Jurkat, Clone E6-1 (cell line): ENCODE data around the gene CFD.

Experiments
- DNase-seq: peaks from one replicate; pipeline ENCODE4 v3.0.0-alpha.2; 2011; ENCODE audit warnings: low read depth, low spot score
- H3K4me3 ChIP-seq: 2 replicates; pipeline ENCODE4 v1.5.1; 2011; ENCODE audit warnings: mild to moderate bottlenecking, low read length, control low read depth, moderate library complexity

CFD gene

DNA sequence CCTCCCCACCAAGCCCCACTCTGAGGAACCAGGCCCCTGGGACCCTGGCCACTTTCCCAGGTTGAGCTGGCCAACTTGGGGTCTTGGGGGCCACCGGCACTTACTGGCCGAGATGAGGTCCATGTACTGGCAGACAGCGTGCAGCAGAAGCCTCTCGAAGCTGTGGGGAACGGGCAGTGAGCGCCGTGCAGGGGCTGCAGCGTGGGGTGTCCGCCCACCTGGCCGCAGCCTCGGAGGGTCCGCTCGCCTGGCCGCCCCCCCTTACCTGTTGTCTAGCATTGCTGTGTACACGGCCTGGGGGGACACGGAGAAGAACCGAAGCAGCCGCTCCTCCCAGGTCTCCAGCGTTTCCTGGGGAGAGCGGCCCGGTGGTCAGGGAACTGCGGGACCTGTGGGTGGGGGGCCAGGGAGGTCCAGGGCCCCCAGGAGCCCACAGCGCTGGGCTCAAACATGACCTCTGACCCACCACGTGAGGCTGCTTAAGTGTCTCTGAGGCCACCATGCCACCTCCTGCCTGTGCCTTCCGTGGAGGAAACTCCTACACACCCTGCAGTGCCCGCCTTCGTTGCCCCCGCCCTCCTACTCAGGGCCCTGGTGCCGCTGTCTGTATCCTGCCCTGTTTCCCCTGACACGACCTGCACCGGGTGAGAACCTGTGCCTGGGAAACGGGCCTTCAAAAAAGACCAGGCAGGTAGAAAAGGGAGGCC lies 40.0 kb downstream of the CFD start:
- no peak for DNase-seq
- H3K4me3 ChIP-seq, result no peak overlapping the region

DNA sequence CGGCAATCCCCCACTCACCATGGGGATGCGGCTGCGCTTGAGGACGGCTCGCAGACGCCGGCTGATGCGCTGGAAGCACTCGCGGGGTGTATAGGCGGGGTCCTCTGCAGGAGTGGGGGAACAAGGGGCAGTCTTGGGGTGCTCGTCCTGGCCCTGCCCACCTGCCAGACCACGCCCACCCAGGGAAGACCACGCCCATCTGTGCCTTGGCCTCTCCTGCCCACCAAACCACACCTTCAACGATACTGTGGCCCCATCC lies 40.5 kb downstream of the CFD start:
- H3K4me3 ChIP-seq, result no peak overlapping the region
- no peak for DNase-seq

DNA sequence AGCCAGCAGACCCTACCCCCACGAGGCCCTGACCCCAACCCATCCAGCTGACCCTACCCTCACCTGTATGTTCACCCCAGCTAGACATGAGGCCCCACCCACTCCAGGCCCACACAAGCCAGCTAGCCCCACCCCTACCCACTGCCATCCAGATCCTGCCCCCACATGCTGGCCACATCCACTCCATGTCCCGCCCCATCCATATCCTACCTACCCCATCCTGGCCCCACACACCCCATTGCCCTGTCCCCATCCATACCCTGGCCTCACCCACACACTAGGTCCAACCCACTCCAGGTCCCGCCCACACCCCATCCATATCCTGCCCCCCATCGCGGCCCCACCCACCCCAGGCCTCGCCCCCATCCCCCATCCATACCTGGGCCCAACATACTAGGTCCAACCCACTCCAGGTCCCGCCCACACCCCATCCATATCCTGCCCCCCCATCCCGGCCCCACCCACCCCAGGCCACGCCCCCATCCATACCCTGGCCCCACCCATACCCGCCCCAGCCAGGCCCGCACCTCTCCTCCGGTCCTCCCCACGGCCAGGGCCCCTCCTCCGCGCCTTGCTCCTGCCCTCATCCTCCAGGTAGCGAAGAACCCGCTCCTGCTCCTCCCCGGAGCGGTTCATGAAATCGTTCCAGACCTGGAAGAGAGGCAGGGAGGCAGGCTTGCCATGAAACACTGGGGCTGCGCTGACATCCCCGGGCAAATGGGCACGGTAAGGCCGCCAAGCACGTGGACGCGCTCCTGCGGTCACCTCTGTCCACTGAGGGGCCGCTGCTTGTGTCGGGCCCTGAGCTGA lies 41.0 kb downstream of the CFD start:
- DNase-seq, result no peak
- no peak overlapping the region for H3K4me3 ChIP-seq

DNA sequence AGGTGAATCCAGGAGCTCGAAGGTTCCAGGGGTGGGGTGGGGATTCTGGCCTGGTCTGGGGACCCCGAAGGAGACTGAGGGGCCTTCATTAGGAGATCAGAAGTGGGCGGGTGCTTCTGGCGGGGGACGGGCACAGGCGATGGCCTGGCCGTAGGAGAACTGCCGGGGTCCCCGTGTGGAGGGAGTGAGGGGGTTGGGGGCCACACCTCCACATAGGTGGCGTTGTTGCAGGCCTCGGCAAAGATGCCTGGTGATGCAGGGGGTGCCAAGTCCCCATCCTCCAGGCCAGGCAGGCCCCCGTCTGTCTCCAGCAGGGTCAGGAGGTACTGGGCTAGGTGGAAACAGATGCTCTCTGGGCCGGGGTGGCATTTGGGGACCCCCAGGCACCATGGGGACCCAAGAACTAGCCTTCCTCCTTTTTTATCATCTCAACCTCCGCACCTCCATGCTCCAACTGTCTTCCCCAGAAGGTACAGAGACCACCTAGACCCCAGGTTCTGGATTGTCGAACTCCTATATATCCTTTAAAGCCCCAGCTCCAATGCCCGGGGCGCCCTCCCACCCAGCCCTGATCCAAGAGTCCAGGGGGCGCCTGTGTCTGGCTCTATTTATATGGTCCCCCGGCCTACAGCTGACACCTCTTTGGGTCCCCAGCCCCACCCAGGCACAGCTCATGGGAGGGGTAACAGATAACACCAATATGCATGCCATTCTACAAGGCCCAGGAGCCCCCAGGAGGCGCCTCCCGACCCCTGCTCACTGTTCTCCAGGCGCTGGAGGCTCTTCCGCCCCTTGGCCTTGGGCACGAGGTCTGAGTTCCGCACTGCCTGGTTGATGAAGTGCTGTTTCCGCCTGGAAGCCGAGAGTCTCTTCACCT lies 42.0 kb downstream of the CFD start:
- no peak for DNase-seq
- H3K4me3 ChIP-seq, result no peak overlapping the region

DNA sequence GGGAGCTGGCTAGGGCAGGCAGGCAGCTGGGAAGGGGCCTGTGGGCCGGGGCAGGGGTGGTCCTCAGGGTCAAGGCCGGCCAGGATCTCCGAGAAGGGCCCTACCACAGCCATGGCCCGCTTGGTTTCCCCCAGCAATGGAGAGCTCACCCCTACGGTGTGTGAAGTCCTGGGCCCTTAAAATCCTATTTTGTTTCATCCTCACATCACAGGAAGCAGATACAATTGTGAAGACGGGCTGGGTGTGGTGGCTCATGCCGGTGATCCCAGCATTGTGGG lies 42.6 kb downstream of the CFD start:
- H3K4me3 ChIP-seq, result no peak overlapping the region
- DNase-seq, result no peak

DNA sequence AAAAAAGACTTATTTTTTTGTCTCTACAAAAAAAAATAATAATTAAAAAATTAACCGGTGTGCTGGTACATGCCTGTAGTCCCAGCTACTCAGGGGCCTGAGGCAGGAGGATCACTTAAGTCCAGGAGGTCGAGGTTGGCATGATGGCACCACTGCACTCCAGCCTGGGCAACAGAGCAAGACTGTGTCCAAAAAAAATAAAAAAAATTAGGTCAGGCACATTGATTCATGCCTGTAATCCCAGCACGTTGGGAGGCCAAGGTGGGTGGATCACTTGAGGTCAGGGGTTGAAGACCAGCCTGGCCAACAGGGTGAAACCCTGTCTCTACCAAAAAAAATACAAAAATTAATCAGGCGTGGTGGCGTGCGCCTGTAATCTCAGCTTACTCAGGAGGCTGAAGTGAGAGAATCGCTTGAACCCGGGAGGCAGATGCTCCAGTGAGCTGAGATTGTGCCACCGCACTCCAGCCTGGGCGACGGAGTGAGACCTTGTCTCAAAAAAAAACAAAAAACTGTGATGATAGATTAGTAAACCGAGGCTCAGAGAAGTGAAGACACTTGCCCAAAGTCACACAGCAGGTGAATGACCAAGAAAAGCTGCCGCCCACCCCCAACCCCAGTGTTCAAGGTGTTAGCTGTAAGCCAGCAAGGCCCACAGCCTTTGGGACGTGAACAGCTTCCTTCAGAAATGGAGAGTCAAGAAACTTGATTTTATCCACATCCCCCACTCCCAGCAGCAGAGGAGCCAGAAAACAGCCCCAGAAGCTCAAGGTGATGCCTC lies 43.2 kb downstream of the CFD start:
- no peak for DNase-seq

DNA sequence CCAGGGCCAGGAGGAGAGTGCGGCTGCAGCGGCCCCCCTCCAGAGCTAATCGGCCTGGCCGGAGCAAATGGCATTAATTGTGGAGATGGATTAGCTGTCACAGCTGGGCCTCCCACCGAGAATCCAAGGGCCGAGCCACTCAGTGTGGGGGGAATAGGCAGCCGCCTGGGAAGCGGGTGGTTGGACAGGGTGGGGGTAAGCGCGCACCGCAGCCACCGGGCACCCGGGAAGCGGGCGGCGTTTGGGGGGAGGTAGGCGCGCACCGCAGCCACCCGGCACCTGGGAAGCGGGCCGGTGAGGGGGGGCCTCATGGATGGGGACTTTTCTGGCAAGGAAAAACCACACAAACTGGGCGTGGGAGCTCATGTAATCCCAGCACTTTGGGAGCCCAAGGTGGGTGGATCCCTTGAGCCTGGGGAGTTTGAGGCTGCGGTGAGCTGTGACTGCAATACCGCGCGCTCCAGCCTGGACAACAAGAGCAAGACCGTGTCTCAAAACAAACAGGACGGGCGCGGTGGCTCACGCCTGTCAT lies 43.9 kb downstream of the CFD start:
- no peak overlapping the region for H3K4me3 ChIP-seq
- no peak for DNase-seq

More for the DNA sequence above, 43.2 kb downstream of the CFD start:
- H3K4me3 ChIP-seq, result no peak overlapping the region

DNA sequence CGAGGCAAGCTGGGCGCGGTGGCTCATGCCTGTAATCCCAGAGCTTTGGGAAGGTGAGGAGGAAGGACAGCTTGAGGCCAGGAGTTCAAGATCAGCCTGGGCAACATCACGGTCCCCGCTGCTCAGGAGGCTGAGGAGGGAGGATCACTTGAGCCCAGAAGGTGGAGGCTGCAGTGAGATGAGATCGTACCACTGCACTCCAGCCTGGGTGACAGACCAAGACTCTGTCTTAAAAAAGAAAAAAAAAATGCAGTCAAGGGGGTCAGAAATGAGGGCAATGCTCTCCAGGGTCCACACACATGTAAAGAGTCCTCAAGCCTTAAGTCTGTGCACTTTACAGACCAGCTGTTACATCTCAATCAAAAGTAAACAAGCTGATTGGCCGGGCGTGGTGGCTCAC lies 45.1 kb downstream of the CFD start:
- H3K4me3 ChIP-seq, result no peak overlapping the region
- no peak for DNase-seq

DNA sequence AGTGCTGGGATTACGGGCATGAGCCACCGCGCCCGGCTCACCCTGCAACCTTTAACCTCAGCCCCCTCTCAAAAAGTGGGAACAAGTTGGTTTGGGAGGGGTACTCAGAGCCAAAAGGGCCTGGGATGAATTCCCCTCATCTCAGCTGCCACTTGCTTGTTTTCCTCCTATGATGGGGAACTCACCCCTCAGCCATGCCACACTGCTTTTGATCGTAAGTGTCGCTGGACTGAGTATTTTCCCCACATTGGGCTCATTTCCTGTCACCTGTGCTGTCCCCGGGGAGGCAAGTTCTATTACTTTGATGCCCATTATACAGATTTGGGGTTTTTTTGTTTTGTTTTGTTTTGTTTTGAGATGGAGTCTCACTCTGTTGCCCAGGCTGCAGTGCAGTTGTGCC lies 47.0 kb downstream of the CFD start:
- H3K4me3 ChIP-seq, result no peak overlapping the region
- DNase-seq, result no peak

DNA sequence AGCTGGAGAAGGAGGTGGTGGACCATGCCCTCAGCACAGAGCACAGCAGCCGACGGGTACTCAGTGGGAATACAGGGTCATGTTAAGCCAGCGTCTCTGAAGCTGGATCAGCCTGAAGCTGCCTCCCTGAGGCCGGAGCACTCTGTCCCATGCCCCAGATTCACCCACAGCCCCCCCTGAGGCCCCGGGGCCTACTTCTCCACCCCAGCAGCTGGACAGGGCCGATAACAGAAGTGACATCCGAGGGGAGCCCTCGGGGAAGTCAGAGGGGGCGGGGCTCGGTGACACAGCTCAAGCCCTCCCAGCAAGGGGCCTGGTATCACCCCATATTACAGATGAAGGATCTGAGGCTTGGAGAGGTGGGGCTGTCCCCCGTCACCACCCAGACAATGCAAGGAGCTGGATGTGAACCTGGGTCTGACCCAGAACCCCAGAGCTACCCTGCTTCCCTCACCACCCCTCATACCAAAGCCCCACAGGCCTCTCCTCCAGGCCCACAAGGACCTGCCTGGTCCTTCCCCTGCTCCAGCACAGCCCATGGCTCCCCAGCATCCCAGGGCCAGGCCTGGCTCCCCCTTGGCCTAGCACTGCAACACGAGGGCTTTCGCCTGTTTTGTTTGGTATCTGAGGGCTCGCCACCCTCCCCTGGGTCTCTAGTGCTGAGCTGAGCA lies 47.9 kb downstream of the CFD start:
- H3K4me3 ChIP-seq, result no peak overlapping the region
- no peak for DNase-seq

DNA sequence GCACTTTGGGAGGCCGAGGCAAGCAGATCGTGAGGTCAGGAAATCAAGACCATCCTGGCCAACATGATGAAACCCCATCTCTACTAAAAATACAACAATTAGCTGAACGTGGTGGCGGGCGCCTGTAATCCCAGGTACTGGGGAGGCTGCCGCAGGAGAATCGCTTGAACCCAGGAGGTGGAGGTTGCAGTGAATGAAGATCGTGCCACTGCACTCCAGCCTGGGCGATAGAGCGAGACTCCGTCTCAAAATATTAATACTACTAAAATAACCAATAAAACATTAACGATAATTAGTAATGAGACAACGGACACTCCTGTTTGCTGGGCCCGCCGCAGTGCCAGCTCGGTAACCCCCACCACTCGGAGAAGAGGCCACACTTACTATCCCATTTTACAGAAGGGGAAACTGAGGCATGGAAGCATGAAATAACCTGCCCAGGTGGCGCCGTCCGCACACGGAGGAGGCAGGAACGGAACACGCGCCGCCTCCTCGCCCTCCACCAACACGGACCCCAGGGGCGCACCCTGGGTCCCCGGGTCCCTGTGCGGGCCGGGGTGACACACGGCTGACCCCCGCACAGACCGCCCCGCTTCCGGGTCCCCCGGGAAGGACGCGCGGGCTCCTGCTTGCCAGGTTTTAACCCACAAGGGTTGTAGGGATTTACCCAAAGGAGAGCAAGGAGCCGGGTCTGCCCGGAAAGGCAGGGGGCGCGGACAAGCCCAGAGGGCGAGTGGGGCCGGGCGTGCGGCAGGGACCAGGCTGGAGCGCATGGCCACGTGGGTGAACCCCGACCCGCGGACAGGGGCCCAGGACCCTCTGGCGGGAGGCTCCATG lies 52.0 kb downstream of the CFD start:
- no peak overlapping the region for H3K4me3 ChIP-seq

DNA sequence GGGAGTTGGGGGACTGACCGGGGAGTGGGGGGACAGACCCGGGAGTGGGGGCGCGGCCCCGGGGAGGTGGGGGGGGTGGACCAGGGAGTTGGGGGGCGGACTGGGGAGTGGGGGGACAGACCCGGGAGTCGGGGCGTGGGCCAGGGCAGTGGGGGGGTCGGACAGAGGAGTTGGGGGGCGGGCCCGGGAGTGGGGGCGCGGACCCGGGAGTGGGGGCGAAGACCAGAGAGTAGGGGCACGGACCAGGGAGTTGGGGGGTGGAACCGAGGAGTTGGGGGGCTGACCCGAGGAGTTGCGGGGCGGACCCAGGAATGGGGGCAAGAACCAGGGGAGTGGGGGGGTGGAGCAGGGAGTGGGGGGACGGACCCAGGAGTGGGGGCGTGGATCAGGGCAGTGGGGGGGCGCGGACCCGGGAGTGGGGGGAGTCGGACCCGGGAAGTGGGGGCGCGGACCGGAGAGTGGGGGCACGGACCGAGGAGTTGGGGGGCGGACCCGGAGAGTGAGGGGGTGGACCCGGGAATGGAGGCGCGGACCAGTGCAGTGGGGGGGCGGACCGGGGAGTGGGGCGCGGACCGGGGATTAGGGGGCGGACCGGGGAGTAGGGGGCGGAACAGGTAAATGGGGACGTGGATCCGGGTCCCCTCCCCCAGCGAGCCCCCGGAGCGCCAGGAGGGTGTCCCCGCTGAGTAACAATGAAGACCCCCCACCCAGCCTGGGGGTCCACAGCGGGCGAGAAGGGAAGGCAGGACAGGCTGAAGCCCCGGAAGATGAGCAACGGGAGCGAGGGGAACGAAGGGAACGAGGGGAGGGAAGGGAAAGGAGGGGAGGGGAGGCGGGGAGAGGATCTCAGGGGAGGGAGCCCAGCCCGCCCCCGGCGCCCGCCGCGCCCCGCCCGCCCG lies 53.0 kb downstream of the CFD start:
- no peak for DNase-seq
- peak overlapping the region; percentile 75 for H3K4me3 ChIP-seq

More for the DNA sequence above, 52.0 kb downstream of the CFD start:
- no peak for DNase-seq
